ENCODE measurements around the gene CTDP1.

Gene CTDP1

GRCh38 chr18:79765491-79766245, 86.1 kb downstream of the CTDP1 start:
- TF ChIP-seq PATZ1 (CRISPR knock-in tag; IDR thresholded peaks at IDR 0.05; ENCODE audit: borderline replicate concordance), result no peak
- no peak for TF ChIP-seq BACH2 (CRISPR knock-in tag; IDR thresholded peaks at IDR 0.05; ENCODE audit: borderline replicate concordance)
- no peak for TF ChIP-seq ZFP30 (CRISPR knock-in tag; IDR thresholded peaks at IDR 0.05)
- TF ChIP-seq ZC3H10 (CRISPR knock-in tag; IDR thresholded peaks at IDR 0.05), result no peak
- no peak for TF ChIP-seq ZNF8 (CRISPR knock-in tag; IDR thresholded peaks at IDR 0.05)
- TF ChIP-seq ARNTL (CRISPR knock-in tag; IDR thresholded peaks at IDR 0.05; ENCODE audit: borderline replicate concordance, low read depth), result no peak
- TF ChIP-seq SNAI2 (CRISPR knock-in tag; IDR thresholded peaks at IDR 0.05), result no peak
- TF ChIP-seq OSR1 (CRISPR knock-in tag; IDR thresholded peaks at IDR 0.05), result no peak
- no peak for TF ChIP-seq ZNF70 (CRISPR knock-in tag; IDR thresholded peaks at IDR 0.05)
- no peak for TF ChIP-seq RARB (CRISPR knock-in tag; IDR thresholded peaks at IDR 0.05)
- TF ChIP-seq ZFP3 (CRISPR knock-in tag; IDR thresholded peaks at IDR 0.05), result no peak
- no peak for TF ChIP-seq ESRRG (CRISPR knock-in tag; IDR thresholded peaks at IDR 0.05)
- no peak for TF ChIP-seq GLIS3 (CRISPR knock-in tag; IDR thresholded peaks at IDR 0.05)
- no peak for TF ChIP-seq ISL1 (CRISPR knock-in tag; IDR thresholded peaks at IDR 0.05)
- TF ChIP-seq ZNF565 (CRISPR knock-in tag; conservative IDR thresholded peaks at IDR 0.05; ENCODE audit: low read depth), result no peak
- peak; percentile 19; the same call in 1 of the 3 replicates for ATAC-seq

- TF ChIP-seq PATZ1 (CRISPR knock-in tag; IDR thresholded peaks at IDR 0.05; ENCODE audit: borderline replicate concordance) (no peak), ISL1 (CRISPR knock-in tag; IDR thresholded peaks at IDR 0.05) (no peak), ZC3H10 (CRISPR knock-in tag; IDR thresholded peaks at IDR 0.05) (no peak), CSRNP3 (CRISPR knock-in tag; IDR thresholded peaks at IDR 0.05) (no peak), TSHZ2 (CRISPR knock-in tag; IDR thresholded peaks at IDR 0.05) (no peak), PPARA (CRISPR knock-in tag; IDR thresholded peaks at IDR 0.05; ENCODE audit: borderline replicate concordance) (no peak), TCF4 (CRISPR knock-in tag; IDR thresholded peaks at IDR 0.05; ENCODE audit: borderline replicate concordance) (no peak), RARB (CRISPR knock-in tag; IDR thresholded peaks at IDR 0.05) (no peak), BACH2 (CRISPR knock-in tag; IDR thresholded peaks at IDR 0.05; ENCODE audit: borderline replicate concordance) (no peak), GLIS3 (CRISPR knock-in tag; IDR thresholded peaks at IDR 0.05) (no peak)
- no peak for ATAC-seq
Measured at GRCh38 chr18:79766308-79766707, 86.7 kb downstream of the CTDP1 start.

GRCh38 chr18:79768745-79769144, 89.1 kb downstream of the CTDP1 start:
- ATAC-seq, result no peak
- no peak for TF ChIP-seq GLIS3 (CRISPR knock-in tag; IDR thresholded peaks at IDR 0.05)
